OCI-M2 (cell line): Measurements from ENCODE around the gene GRID1.
"Not testable (repeated sequence)": the region's sequence is repeated elsewhere in the genome, so short reads cannot be mapped to it uniquely, and the experiment has no call there.

ENCODE experiments used
- DNase-seq: peaks from one replicate; lab custom pipeline; 2025; ENCODE audit not compliant: unreplicated experiment; lab: John Stamatoyannopoulos, UW

Gene GRID1

DNA sequence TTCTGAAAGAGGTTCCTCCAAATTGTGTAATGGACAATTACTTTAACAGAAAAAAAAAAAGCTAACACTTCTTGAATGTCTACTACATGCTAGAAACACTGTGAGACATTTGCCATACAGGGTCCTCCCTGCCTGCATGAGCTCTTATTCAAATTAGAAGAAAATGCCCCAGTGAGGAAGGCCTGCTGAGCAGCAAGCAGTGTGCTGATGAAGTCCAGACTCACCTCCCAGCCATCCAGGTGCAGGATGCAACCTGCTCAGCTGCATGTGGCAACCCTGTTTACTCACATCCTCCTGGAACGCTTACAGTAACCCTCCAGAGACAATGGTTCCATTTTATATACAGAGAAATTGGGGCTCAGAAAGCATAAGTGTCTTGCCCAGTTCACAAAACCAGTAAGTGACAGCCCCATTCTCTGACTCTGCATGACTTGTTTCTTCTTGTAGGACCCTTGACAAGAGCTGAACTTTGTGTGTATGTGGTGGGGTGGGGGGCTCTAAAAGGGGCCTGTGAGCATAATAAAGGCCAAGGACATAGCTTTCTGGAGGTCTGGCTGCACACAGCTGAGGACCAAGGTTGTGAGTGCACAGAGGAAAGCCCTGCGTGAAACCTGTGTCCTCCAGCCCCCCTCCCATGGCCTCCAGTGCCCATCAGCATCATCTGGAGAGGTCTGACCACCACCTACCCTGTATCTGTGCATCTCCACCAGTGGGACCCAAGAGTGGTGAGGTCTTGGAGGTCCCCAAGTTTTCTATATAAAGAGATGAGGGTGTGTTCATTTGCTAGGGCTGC, 387.8 kb downstream of the GRID1 start:
- no peak for DNase-seq

DNA sequence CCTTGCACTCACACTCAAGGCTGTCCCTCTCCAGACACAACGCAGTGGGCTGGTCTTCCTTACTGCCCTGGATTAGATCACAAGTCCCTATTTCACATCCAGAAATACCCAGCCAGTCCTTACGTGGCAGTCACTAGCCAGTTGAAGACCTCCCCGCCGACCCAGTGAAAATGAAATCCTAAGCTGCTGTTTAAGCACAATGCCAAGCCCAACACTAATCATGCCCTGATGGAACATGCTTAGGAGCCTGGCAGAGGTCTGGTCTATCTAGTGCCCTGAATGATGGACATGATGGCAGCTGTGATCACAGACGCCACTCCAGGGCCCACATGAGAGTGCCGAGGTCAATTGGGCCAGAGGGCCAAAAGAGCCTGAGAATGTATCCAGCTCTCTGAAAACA, 389.0 kb downstream of the GRID1 start:
- no peak for DNase-seq

DNA sequence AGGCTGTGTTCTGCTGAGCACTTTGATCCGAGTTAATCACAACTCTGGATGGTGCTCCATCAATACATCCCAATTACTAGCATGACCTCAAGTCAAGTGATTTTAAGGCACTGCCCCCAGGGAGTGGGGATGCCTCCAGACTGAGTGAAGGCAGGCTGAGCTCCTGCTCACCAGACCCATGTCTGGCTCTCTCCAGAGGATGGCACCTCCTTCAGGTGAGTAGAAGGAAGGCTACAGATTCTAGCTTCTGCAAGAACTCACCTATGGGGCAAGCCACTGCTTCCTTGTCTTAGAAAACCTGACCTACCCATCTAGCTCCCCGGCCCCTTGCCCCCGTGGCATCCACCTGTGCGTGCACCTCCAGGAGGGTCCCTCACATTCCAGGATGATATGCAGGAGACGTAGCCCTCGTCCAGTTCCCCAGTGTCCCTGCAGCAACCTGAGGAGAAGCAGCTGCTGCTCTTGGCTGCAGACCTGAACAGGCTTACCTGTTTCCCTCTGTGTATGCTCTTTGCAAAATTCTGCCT, 390.3 kb downstream of the GRID1 start:
- DNase-seq = no peak

DNA sequence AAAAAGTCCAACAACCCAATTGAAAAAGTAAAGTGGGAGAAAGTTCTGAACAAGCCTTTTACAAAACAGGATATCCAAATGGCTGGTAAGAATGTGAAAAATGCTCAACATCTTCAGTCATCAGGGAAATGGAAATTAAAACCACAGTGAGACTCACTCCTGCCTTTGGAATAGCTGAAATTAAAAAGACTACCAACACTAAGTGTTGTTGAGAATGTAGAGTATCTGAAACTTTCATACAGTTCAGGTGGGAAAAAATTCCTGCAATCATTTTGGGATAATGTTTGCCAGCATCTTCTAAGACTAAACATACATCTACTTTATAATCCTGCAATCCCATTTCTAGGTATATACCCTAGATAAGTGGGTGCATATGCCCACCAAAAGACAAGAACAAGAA, 395.1 kb downstream of the GRID1 start:
- no peak for DNase-seq

DNA sequence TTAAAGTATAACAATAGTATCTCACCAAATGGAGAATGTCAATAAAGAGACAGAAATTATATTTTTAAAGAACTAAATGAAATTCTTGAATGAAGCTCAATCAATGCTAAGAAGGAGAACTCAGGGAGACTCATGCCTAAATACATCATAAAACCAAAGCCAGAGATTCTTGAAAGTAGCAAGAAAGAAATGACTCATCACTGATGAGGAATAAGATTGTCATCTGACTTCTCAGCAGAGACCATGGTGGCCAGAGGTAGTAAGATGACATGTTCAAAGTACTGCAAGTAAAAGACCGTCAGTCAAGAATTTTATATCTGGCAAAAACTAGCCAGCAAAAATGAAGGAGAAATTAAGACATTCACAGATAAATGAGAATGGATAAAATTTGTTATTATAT, 399.0 kb downstream of the GRID1 start:
- DNase-seq = no peak

DNA sequence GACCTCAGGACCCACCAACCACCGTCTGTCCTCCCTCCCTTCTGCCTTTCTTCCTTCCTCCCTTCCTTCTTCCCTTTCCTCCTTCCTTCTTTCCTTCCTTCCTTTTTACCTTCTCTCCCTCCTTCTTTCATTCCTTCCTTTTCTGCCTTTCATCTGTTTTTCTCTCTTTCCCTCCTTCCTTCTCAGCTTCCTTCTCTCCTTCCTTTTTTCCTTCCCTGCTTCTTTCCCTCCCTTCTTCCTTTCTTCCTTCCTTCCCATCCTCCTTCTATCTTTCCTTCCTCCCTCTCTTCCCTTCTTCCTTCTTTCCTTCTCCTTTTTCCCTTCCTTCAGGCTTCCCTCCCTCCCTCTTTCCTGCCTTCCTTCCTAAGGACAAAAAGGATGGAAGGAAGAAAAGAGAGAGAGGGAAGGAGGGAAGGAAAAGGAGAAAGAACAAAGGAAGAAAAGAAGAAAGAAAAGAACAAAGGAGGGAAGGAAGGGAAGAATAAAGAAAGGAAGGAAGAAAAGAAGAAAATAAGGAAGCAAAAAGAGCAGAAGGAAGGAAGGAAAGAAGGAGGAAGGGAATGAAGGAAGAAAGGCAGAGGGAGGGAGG, 405.0 kb downstream of the GRID1 start:
- no peak for DNase-seq

DNA sequence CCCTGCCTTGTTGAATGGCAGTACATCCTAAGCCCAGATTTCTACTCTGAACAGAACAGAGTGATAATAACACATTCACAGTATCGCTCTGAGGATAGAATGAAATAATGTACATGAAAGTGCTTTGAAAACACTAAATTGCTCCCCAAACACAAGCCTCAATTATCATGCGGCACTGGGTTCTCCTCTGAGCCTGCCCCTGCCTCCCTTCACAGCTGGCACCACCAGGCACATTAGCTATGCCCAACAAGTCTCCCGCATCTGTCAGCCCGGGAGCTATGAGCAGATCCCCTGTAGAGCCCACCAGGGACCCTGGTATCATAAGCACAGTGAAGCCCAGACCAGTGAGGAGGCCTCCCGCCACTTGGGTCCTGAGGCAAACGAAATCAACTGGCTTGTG, 405.5 kb downstream of the GRID1 start:
- no peak for DNase-seq

DNA sequence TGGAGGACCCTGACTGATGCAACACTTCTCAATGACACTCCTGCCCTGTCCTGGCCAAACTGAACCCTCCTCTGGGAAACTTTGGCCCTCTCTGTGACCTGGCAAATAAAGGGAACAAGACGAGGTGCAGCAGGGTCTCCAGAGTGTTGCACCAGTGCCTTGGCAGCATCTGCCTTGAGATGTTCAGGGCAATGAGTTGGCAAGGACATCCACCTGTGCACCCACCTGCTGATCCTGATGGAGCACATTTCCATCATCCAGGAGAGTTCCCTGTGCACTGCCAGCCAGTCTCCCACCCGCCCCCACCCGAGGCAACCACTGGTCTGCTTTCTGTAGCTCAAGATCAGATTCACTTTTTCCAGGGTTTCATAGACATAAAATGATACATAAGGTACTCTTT, 407.4 kb downstream of the GRID1 start:
- DNase-seq = no peak

DNA sequence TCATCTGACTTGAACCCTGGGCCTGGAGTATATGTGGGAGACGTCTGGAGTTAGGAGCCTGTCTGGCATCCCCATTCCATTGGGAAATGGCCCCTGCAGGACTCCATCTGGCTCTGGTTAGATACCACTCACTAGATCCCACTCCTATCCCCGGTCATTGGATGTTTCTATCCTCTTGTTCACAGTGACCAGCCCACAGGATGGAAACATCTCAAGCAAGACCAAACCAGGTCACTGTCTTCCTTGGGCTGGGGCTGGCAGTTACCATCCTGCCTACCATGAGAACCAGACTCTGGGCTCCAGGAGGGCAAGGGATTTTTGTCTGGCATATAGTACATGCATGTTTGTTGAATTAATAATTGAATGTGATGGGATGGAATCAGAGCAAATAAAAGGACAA, 415.7 kb downstream of the GRID1 start:
- no peak for DNase-seq

DNA sequence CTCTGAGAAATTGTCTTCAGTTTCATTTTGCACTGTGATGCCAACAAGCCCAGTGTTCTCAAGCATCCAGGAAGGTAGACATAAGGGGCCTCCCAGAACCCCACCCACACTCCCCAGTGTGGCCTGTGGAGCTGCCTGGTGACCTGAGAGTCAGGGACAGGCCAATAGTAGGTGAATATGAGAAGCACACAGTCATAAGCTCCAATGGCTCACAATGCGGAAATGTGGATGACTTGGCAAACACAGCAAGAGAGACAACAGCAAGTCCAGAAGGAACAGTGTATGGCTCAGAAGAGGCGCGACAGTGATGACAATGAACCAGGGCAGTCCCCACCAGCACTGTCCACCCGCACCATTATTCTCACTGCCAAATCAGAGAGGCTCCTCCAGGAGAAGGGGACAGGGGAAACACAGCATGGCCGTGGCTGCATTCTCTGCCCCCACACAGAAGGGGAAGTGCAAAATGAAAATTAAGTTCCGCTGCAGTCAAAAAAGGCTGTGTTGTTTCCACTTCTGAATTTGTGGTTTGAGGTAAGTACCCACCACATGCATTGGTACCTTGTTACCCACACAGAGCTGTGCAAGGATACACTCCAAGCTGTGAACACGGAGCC, 419.8 kb downstream of the GRID1 start:
- DNase-seq = no peak

DNA sequence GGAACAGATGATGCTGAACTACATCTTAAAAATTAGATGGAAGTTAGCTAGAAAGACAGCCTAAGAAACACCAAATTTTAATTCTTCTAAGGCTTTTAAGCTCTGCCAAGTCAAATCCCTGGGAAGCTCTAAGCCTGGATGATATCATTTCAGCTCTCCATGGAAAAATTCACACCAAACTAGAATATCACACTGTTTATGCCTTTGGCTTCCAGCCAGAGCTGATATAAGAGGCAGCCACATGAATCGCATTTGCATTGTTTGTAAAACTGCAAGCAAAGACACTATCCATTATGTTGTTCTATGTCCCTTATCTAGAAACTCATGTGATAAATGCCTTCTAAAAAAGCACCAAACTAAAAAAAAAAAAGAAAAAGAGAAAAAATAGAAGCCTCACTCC, 430.4 kb downstream of the GRID1 start:
- no peak for DNase-seq

DNA sequence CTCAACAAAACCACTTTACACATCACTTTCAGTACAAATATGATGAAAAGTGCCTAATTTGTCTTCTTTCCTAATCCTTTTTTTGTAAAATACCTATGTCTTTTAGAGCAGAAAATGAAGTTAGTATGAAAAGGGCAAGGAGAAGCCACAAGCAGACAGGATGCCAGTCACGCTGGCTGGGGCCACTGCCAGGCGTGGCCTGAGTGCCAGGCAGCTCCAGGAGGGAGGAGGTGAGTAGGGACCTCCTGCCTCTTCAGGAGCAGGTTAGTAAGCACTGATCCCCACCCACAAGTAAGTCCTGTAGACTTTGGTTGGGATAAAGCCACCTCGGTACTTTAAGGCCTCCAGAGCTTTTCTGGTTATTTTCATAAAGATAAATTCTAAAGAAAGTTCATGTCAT, 432.0 kb downstream of the GRID1 start:
- no peak for DNase-seq

DNA sequence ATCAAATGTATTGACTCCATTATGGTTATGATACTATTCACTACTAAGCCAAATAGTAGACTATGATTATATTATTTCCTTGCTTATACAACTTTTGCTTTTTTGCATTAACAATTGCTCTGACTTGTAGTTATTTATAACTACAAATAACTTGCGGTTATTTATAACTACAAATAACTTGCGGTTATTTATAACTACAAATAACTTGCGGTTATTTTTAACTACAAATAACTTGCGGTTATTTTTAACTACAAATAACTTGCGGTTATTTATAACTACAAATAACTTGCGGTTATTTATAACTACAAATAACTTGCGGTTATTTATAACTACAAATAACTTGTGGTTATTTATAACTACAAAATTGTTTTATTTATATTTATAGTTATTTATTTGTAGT, 436.6 kb downstream of the GRID1 start:
- DNase-seq = not testable (repeated sequence)

DNA sequence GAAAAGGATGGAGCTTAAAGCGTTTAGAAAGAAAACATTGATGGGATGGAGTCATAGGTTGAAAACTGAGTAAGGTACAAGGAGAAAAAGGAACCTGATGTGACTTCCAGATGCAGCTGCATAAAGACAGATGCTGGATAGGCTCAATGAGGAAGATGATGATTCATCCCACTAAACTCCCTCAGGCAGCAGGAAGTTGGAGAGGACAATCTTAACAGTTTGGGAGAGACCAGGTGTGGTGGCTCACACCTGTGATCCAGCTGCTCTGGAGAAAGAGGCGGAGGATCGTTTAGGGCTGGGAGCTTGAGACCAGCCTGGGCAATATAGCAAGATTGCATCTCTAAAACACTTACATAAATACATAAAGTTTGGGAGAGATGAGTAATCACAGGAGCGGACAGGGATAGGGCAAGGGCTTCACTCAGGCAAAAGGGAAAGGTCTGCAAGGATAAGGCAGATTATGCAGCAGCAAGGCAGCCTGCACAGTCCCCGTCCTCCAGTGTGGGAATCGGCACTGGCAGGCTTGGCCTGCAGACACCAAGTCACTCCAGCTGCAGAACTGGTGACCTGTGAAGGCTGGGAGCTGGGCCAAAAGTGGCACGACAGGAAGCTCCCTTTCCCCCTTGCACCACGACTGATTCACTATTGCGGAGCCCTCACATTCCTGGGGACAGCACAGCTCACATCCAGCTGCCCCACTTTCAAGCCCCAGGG, 438.5 kb downstream of the GRID1 start:
- no peak for DNase-seq

DNA sequence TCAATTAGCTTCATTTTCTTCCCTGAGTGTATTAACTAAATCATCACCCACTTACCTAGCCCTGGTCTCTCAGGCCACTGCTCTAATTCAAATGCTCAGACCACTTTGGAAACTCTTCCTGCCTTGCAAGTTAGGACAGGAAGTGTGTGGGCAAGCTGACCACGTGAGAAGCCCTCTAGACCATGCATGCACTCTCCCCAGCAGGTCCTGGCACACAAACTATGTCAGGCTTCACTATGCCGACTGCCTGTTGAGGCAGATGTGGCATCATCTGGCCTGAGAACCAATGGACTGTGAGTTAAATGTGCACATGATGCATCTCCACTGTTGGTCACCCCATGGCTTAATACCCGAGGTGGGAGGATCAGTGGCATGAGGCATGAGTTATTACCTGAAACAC, 439.6 kb downstream of the GRID1 start:
- no peak for DNase-seq

DNA sequence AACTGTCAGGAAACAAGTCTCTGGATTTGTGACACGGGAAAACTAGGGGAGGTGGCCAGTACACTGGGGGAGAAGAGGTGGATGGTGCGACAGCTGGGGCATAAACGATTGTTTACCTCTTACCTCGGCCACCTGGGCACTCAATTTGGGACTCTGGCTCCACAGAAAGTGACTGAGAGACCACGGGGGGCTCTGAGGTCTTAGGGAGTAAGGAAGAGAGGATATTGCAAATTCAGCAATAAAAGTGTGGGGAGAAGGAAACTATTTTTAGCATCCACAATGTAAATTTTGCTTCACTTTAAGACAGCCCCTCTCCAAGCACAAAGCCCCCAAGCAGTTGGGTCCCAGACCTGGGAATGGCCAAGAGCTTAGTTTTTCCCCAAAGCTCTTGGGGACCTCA, 440.5 kb downstream of the GRID1 start:
- DNase-seq = no peak

DNA sequence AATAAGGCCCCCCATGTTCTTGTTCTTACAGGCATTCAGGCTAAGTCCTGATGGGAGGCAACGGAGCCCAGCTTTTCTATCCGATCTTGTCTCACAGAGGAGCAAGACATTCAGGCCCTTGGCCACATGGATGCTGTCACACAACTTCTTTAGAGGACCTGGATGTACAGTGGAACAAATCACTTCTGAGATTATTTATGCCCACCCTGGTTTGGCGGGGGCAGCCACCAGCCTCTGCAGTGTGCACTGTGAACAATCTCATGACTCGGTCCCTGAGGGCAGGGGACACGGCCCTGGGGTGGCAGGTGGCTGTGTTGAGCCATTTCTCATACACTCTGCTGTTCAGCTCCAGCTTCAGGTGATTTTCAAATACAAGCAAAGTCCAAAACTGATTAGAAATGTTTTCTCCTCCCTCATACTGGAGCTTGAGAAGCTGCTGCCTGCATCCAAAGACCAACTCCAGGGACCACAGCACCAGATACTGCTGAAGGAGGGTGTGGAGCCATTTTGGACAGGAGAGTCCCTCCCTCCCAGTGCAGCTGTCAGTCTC, 441.3 kb downstream of the GRID1 start:
- DNase-seq = no peak

DNA sequence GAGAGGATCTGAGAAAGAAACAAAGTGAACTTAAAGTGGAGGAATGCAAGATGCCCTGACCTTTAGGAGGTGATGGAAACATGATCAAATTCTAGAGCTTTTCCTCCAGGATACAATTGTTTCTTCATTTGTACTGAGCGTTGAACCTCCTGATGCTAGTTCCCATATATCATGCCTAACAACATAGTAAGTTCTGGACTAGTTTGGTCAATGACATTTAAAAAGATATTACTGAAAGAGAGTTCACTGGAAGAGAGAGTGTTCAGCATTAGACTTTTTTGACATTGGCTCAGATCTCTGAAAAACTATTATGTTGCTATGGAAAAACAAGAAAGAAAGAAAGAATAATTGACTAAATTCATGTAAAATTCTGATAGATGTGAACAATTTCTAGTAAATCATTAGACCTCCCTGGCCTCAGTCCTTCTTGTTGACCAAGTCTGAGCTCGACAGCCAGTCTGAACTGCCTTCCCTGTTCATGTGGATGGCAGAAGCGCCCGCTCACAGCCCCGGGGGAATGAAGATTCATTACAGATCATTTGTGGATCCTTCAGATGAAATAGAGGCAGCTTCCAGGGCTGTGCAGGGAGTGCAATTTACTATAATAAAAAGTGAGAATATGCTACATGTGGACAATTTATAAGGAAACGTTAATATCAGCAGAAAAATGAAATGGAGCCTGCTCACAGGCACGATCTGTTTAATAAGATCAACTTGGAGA, 442.1 kb downstream of the GRID1 start:
- DNase-seq = no peak

DNA sequence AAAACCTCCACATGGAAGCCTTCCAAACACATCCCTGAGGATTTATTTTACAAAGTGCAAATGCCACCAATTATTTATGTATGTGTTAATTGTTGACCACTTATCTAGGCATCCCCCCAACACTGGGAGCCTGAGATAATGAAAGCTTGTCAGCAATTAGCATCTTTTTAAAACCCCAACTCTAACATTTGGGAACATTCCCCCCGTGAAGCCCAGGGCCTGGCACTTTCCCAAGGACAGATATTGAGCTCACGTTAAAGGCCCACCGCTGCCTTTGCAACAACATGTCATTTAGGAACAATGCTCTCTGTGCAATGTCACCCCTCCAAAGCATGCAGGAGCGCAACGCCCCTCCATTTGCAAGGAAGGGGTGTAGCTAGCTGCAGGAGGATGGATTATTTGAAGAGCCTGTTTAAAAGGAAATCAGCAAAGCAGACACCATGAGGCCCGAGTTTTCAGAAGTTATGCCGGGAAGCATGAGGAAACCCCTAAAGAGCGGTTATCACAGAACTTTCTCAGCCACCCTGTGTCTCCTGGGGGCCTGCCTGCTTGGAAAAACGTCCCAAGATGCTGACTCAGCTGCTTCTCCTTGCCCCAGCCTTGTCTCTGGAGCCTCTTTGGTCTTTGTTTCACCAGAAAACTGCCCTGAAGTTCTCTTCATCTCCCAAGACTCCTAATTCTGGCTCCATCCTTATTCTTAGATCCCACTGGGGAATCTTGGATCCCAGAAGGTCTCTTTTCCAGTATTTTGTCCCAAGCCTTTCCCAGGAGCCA, 444.1 kb downstream of the GRID1 start:
- no peak for DNase-seq

DNA sequence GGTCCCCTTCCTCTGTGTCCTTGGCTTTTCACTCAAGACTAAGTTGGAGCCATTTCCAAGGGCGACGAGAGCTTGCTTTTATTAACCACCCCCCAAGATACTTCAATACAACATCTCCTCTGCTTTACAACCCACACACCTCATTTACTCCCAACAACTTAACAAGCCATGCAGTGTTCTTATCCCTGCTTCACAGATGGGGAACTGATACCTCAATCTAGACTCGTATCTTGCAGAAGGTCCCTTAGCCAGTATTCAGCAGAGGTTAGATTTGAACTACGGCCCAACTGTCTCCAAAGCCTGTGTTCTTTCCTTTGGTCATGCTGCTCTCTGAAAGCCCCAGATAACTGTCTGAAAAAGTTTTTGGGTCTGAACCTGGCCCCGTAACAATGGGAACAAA, 444.8 kb downstream of the GRID1 start:
- DNase-seq = no peak
